Measurements from ENCODE around the gene OBP2B.
"Not testable (repeated sequence)": the region's sequence is repeated elsewhere in the genome, so short reads cannot be mapped to it uniquely, and the experiment has no call there.

OBP2B gene

GRCh38 chr9:133253268-133253667, 44.2 kb upstream of the OBP2B start:
- DNase-seq (ENCODE audit: extremely low read depth, low read depth), result no peak
- TF ChIP-seq, protein P1, sequence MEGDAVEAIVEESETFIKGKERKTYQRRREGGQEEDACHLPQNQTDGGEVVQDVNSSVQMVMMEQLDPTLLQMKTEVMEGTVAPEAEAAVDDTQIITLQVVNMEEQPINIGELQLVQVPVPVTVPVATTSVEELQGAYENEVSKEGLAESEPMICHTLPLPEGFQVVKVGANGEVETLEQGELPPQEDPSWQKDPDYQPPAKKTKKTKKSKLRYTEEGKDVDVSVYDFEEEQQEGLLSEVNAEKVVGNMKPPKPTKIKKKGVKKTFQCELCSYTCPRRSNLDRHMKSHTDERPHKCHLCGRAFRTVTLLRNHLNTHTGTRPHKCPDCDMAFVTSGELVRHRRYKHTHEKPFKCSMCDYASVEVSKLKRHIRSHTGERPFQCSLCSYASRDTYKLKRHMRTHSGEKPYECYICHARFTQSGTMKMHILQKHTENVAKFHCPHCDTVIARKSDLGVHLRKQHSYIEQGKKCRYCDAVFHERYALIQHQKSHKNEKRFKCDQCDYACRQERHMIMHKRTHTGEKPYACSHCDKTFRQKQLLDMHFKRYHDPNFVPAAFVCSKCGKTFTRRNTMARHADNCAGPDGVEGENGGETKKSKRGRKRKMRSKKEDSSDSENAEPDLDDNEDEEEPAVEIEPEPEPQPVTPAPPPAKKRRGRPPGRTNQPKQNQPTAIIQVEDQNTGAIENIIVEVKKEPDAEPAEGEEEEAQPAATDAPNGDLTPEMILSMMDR (IDR thresholded peaks at IDR 0.05; ENCODE audit: low read depth, low read length), result no peak

GRCh38 chr9:133252301-133253020, 43.4 kb upstream of the OBP2B start:
- DNase-seq (ENCODE audit: extremely low read depth, low read depth), result no peak
- TF ChIP-seq, protein P1 (IDR thresholded peaks at IDR 0.05; ENCODE audit: low read depth, low read length), result no peak

DNA sequence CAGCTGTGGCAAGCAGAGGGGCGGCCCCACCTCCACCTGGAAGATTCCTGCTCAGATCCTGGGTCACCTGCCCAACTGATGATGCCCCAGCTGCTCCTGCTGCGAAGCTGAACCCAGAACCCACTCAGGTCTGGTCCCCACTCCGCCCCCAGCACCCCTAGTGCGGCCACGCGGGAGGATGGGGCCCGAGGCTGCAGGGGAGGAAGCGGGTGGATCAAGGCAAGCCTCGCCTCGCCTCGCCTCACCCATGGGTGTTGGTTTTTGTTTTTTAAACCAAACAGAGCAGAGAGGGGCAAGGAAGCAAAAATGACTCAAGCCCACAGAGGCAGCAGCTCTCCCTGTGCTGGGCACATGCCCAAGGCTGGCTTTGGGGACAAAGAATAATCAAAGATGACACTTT, 42.7 kb upstream of the OBP2B start:
- TF ChIP-seq, protein P1 (IDR thresholded peaks at IDR 0.05; ENCODE audit: low read depth, low read length), result no peak
- no peak for DNase-seq (ENCODE audit: extremely low read depth, low read depth)

DNA sequence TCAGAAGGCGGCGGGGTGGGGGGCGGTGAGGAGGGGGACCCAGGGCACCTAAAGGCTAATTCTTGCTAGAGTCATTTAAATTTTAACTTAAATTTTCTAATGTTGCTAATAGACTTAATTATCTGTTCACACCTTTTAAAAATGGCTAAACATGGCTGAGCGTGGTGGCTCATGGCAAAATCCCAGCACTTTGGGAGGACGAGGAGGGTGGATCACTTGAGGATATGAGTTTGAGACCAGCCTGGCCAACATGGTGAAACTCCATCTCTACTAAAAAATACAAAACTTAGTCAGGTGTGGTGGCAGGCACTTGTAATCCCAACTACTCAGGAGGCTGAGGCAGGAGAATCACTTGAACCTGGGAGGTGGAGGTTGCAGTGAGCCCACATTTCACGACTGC, 42.2 kb upstream of the OBP2B start:
- not testable (repeated sequence) for DNase-seq (ENCODE audit: extremely low read depth, low read depth)

- TF ChIP-seq, protein P1 (IDR thresholded peaks at IDR 0.05; ENCODE audit: low read depth, low read length), result no peak
- DNase-seq (ENCODE audit: extremely low read depth, low read depth), result no peak
Observed at GRCh38 chr9:133250741-133251170, 41.7 kb upstream of the OBP2B start.

DNA sequence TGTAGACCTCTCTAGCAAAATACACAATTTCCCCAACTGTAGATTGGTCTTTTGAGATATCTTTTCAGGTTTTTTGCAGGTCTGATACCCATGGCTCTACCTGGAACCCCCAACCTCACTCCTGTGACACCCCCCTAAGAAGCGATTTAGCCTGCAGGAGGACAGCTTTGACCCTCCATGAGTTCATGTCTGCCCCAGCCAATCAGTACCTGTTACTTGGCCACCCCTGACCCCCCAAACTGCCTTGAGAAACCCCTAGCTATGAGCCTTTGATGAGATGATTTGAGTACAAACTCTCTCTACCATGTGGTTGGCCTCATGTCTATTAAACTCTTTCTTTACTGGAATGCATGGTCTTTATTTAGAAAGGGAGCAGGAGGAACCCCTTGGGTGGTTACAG, 40.3 kb upstream of the OBP2B start:
- DNase-seq (ENCODE audit: extremely low read depth, low read depth), result no peak
- TF ChIP-seq, protein P1 (IDR thresholded peaks at IDR 0.05; ENCODE audit: low read depth, low read length), result no peak

- no peak for DNase-seq (ENCODE audit: extremely low read depth, low read depth)
- TF ChIP-seq, protein P1 (IDR thresholded peaks at IDR 0.05; ENCODE audit: low read depth, low read length), result no peak
Observed at GRCh38 chr9:133248726-133249295, 39.8 kb upstream of the OBP2B start.

GRCh38 chr9:133247632-133248031, 38.6 kb upstream of the OBP2B start:
- no peak for DNase-seq (ENCODE audit: extremely low read depth, low read depth)
- TF ChIP-seq, protein P1 (IDR thresholded peaks at IDR 0.05; ENCODE audit: low read depth, low read length), result no peak

Data from AG09319 (cell line).